ENCODE results near the gene FSTL3.
"Not testable (repeated sequence)": the region's sequence is repeated elsewhere in the genome, so short reads cannot be mapped to it uniquely, and the experiment has no call there.

The FSTL3 gene

DNA sequence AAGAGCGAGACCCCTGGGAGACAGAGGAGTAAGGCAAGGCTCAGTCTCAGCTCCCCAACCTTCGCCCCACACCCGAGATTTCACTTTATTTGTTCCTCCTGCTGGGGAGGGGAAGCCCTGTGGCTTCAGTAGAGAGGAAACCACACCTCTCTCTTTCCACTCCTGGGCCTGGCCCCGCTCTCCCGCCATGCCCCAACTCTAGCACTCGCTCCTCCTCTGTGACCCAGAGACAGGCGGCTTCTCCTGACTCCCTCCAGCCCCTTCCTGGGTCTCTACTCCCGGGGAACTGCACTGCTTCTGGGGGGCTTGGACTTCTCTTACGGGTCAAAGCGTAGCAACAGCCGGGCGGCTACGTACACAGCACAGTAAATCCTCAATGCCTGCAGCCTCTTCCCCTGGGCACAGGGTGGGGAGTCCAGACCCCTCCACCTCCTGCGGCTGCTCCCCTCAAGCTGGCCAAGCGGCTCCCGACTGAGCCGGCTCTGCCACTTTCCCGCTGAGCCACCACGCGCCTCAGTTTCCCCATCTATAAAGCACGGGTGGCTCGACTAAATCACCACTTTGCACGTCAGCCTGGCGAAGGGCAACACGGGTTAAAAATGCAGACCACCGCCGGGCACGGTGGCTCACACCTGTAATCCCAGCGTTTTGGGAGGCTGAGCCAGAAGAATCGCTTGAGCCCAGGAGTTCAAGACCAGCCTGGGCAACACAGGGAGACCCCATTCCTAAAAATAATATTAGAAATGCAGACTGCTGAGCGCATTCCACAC, 14.6 kb upstream of the FSTL3 start:
- DNase-seq (ENCODE audit: low read depth): no peak

DNA sequence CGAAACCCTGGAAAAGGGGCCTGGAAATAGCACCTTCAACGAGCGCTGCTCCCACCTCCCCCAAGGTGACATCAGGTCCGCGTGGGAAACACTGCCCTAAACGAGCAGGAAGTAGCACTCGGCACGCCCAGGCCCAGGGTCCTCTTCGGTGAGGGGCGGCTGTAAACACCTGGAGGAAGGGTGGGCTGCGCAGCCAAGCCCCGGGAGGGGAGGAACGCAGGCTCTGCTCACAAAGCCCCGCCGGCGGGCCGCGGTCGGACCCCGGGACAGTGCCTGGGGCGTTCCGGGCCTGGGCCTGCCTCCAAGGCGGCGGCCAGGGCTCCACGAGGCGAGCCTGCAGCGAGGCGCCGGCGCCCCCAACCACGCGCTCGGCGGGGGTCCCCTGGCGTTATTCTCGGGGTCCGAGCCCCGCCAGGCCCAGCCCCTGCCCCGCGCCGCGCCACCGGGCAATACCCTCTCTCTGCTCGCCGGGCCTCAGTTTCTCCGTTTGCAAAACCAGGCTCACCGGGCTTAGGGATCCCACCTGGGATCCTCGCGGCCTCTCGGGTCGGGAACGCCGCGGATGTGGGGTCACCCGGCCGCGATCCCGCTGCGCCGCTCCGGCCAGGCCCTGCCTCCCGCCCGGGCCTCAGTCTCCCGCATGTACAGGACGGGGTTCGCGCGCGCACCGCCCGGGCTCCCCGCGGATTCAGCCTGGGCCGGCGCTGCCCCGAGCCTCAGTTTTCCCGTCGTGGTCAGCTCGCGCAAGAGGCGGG, 13.8 kb upstream of the FSTL3 start:
- DNase-seq (ENCODE audit: low read depth): no peak

DNA sequence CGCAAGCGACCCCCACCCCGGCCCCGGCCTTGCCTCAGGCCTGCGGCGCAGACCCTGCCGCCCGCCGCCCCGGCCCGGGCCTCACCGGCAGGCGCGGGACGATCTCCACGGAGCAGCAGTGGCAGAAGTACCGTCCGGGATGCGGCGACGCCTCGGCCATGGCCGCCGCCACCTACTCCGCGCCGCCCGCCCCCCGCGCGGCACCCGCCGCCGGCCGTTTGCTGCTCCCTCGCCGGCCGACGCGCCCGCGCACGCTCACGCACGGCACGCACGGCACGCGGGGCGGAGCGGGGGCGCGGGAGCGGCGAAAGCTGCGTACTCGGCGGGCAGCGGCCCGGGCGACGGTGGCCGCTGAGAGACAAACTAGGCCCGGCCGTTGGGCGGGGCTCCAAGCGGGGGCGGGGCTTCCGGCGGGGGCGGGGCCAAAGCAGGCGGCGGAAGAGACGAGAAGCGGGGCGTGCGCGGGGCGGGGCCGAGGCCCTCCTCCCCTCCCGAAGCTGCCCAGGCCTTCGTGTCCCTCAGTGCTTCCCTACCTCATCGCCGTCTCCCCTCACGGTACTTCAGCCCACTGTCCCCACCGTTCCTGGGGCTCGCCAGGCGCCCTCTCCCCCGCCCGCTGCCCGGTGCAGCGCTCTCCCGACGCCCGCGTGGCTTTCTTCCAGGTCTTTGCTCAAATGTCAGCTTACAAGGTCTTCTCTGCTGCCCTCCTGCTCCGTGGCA, 13.1 kb upstream of the FSTL3 start, which contains the start of gene RNF126:
RNF126 (minus strand) TSS at position 253 of the 720 bp plus-strand sequence; CDS start at position 160, 93 bp downstream.
- peak; percentile 79 for DNase-seq (ENCODE audit: low read depth)

DNA sequence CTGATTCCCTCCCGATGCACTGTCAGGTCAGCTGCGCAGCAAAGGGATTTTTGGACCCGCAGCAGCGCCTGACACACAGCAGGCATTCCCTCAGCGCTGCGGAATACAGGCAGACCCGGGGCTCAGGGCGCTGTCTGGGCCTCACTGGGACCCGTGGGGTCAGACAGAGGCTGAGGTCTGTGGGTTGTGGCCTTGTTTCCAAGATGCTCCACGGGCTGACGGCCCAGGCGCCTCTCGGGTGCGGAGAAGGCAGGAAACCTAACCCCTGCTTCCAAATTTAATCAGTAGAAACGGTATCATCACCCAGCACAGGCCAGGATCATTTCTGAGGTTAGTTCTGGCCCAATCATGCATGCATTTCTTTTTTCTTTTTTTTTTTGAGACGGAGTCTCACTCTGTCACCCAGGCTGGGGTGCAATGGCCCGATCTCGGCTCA, 12.5 kb upstream of the FSTL3 start:
- no peak for DNase-seq (ENCODE audit: low read depth)

DNA sequence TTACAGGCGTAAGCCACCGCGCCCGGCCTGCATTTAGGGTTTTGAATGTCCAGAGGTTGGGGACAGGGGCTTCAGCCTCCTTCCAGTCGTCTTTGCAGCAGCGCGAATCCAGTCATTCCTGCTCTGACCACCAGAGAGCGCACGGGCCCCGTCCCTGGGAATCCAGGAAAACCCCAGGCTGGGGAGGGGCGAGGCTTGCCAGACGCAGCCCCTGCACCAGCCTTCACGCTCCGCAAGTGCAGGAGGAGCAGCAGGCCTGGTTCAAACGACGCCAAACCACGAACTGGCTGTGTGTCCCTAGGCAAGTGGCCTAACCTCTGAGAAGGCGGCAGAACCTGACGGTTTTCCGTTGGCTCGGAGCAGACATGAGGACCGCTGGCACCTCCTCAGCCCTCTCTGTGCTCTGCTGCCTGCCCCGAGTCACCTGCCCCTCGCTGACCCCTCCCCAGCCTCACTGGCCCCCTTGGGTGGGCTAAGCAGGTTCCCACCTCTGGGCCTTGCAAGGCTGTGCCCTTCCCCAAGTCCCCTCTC, 11.2 kb upstream of the FSTL3 start:
- peak; percentile 37 for DNase-seq (ENCODE audit: low read depth)

DNA sequence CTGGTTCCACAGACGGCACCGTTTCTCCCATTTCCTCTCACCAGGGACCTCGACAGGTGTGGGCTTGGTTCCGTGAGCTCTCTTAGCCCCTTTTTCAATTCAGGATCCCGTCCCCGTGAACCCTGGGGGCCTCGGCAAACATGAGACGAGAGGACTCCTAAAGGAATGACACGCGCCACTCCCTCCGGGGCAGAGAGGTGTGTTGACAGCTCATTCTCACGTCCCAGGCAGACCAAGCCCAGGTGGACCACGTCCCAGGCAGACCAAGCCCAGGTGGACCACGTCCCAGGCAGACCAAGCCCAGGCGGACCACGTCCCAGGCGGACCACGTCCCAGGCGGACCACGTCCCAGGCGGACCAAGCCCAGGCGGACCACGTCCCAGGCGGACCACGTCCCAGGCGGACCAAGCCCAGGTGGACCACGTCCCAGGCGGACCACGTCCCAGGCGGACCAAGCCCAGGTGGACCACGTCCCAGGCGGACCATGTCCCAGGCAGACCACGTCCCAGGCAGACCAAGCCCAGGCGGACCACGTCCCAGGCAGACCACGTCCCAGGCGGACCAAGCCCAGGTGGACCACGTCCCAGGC, 9.1 kb upstream of the FSTL3 start:
- DNase-seq (ENCODE audit: low read depth): not testable (repeated sequence)

DNA sequence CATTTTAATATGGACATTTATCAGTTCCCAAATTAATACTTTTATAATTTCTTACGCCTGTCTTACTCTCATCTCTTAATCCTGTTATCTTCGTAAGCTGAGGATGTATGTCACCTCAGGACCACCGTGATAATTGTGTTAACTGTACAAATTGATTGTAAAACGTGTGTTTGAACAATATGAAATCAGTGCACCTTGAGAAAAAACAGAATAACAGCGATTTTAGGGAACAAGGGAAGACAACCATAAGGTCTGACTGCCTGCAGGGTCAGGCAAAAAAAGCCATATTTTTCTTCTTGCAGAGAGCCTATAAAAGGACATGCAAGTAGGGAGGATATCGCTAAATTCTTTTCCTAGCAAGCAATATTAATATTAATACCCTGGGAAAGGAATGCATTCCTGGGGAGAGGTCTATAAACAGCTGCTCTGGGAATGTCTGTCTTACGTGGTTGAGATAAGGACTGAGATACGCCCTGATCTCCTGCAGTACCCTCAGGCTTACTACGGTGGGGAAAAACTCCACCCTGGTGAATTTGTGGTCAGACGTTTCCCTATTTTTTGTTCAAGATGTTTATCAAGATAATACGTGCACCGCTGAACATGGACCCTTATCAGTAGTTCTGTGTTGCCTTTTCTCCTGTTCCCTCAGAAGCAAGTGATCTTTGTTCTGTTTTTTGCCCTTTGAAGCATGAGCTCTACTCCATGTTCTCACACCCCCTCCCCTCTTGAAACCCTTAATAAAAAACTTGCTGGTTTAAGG, 7.3 kb upstream of the FSTL3 start:
- DNase-seq (ENCODE audit: low read depth): not testable (repeated sequence)

DNA sequence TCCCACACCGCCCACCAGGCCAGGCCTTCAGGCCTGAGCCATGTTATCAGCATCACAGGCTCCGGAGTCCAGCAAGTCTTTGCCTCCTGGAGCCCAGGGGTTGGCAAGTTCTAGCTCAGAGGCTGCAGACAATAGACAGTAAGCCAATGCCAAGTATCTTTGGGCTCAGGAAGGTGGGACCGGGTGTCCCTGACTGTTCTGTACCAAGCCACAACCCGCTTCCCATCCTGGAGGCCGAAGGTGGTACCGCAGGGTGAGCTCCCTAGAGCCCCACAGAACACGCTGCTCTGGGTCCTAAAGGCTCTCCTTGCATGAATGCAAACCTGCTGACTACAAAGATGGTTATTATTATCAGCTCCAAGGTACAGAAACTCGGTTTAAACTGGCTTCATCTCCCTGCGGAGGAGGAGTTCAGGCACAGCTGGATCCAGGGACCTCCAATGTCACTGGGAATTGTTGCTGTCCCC, 5.5 kb upstream of the FSTL3 start:
- no peak for DNase-seq (ENCODE audit: low read depth)

DNA sequence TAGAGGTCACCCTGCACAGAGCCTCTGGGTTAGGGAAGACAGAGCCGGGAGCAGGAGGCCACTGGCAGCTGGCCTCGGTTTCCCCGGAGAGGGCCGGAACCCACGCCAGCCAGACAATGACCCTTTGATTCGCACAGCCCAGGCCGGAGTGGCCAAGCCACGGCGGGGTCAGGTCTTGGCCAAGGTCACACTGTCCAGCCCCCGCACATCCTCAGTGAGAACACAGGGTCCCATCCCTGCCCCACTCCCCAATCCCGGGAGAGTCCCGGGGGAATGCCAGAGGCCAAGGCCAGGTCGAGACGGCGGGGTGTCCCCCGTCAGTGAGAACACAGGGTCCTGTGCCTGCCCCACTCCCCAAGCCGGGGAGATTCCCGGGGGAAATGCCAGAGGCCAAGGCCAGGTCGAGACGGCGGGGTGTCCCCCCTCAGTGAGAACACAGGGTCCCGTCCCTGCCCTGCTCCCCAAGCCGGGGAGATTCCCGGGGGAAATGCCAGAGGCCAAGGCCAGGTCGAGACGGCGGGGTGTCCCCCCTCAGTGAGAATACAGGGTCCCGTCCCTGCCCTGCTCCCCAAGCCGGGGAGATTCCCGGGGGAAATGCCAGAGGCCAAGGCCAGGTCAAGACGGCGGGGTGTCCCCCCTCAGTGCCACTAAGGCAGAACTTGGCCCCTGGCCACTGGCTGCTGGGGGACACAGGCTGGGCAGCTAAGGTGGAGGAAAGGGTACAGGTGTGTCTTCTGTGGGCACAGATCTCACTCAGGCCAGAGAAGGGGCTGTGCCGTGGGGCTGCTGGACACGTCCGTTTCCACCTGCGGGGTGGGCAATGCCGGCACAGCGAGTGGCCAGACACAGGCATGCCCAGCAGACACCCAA, 1.7 kb upstream of the FSTL3 start:
- no peak for DNase-seq (ENCODE audit: low read depth)

DNA sequence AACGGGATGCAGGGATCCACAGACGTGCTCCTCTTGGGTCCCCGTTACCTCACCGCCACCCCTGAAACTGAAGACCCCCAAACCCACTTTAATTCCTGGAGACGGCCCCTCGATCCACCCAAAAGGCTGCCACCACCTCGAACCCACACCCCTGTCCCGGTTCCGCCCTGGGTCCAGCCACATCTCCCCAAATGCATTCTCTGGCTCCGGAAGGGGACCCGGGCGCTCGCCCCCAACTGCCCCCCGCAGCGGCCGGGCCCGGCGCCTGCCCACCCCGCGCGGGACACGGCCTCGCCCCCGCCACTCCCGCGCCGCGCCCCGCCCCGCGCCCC, 219 bp upstream of the FSTL3 start:
- no peak for DNase-seq (ENCODE audit: low read depth)

DNA sequence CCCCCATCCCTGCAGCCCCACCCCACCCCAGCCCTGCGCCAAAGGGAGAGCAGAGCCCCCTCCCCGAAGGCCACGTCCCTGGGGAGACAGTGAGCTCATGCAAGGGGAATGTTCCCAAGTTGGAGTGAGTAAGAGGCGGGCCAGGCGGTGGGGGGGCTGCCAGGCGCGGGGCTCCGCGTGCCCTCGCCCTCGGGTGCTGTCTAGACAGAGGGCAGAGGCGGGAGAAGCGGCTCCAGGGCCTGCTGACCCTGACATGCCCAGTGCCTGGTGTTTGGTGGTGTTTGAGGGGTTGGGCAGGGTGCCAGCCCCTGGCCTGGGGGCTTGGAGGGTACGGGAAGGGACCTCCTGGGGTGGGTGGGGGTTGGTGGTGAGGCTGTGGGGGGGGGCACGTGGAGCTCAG, 1.0 kb downstream of the FSTL3 start:
- DNase-seq (ENCODE audit: low read depth): peak; percentile 50

DNA sequence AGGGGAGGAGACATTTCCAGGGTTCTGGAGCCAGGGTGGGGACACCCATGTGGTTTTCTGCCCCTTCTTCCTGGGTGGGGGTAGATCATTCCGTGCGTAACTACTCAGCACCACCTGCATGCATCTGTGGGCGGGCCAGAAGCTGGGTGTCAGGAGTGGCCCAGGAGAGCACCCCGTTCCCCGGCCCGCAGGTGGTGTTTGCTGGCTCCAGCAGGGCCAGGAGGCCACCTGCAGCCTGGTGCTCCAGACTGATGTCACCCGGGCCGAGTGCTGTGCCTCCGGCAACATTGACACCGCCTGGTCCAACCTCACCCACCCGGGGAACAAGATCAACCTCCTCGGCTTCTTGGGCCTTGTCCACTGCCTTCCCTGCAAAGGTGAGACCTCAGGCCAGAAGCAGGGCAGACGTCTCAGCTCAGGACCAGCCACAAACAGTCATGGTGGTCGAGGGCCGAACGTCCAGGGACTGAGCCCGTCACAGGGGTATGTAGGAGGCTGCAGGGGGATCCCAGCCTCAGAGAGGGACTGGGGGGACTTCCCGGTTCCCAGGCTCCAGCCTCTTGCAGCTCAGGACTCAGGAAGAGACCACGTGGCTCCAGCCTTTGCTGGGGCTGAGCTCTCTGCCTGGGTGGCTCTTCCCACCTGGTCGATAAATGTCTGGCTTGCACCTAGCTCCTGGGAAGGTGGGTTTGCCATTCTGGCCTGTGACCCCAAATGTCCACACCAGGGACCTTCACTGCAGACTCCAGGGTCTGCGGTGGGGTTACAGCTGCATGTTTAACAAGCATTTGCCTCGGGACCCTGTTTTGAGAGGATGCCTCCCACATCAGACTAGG, 1.6 kb downstream of the FSTL3 start:
- no peak for DNase-seq (ENCODE audit: low read depth)

DNA sequence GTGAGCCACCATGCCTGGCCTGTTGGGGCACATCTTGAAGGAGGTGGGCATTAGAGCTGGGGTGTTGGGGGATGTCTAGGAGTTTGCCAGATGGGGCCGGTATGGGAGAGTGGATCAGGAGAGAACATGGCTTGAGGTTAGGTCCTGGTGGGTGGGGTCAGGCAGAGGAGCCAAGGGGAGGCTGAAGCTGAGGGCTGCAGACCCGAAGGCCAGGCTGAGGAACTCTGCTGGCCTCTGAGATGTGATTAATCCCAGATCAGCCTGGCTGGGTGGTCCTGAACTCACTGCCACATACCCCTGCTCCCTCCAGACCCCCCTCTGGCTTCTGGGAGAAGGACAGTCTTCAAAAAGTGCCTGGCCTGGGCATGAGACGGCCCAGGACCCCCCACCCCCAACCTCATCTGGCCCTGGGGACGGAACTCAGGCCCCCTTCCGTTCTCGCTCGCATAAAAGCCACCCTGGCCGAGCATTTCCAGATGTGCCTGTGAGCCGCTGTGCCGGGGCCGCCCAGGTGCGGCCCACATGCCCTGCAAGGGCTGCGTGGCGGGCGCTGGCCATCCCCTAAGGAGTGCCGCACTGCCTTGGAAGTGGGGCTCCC, 2.7 kb downstream of the FSTL3 start:
- no peak for DNase-seq (ENCODE audit: low read depth)

DNA sequence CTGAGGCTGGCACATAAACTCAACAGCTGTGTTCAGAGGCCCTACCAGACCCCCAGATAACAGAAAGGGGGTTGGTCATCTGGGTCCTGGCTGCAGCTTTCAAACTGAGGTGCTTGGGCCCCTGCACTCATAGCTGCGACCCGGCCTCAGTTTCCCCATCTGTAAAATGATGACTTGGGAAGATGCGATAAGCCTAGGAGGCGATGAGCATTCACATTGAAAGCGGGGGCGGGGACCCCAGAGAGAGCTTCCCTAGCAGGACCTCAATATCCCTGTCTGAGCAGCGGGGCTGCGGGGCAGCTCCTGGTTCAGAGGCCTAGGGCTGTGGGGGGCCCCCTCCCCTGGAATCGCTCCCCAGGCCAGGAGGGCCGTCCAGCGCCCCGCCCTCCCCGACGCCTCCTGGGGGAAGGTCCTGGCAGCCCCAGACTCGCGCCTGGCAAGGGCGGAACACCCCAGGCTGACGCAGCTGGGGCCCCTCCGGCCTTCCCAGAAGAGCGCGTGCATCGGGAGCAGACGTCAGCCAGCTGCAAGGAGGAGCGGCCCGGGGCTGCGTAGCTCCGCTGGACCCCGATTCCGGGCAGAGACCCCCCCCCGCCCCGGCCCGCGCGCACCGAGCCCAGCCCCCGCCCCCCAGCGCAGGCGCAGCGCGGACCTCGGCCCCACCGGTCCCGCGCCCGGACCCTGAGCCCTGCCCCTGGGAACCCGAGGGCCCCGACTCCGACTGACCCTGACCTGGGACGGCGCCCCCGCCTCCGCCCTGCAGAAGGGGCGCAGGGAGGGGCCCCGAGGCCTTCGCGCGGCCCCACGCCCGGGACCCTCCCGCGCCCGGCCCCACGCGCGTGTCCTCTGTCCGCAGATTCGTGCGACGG, 3.5 kb downstream of the FSTL3 start:
- DNase-seq (ENCODE audit: low read depth): peak; percentile 64

DNA sequence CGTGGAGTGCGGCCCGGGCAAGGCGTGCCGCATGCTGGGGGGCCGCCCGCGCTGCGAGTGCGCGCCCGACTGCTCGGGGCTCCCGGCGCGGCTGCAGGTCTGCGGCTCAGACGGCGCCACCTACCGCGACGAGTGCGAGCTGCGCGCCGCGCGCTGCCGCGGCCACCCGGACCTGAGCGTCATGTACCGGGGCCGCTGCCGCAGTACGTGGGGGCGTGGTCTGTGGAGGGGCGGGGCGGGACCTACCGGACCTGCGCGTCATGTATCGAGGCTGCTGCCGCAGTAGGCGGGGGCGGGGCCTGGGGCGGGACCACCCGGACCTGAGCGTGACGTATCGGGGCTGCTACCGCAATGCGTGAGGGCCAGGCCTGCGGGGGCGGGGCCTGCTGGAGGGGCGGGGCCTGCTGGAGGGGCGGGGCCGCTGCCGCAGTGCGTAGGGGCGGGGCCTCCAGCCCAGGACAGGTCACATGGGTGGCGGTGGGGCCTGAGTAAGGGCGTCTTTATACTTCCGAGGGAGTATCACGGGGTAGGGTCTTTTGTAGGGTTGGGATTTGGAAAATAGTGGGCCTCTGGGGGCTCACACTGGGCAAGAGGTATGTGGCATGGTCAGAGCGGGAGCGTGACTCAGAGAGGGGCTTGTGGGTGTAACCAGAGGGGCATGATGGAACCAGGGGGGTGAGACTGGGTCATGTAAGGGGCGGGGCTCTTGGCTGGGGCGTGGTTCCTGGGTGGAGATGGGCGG, 4.3 kb downstream of the FSTL3 start:
- peak; percentile 92 for DNase-seq (ENCODE audit: low read depth)

DNA sequence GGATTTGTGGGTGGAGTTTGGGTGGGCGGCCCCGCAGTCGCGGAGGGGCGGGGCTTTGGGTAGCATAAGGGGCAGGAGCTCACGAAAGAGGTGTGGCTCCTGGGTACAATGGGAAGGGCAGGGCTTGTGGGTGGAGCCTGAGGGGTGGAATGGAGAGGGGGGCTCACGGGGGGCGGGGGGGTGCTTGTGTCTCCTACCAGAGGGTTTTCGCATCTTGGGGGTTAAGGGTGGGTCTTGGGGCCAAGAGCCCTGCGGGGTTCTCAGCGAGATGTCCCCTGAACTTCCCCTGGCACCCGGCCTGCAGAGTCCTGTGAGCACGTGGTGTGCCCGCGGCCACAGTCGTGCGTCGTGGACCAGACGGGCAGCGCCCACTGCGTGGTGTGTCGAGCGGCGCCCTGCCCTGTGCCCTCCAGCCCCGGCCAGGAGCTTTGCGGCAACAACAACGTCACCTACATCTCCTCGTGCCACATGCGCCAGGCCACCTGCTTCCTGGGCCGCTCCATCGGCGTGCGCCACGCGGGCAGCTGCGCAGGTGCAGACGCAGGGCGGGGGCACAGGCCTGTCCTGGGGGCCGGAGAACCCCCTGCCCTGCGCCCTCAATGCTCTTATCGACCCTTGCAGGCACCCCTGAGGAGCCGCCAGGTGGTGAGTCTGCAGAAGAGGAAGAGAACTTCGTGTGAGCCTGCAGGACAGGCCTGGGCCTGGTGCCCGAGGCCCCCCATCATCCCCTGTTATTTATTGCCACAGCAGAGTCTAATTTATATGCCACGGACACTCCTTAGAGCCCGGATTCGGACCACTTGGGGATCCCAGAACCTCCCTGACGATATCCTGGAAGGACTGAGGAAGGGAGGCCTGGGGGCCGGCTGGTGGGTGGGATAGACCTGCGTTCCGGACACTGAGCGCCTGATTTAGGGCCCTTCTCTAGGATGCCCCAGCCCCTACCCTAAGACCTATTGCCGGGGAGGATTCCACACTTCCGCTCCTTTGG, 5.1 kb downstream of the FSTL3 start:
- no peak for DNase-seq (ENCODE audit: low read depth)

Data from stromal cell of bone marrow (primary cell).